Hematopoietic multipotent progenitor cell treated with erythropoietin and hydrocortisone succinate and interleukin-3 and kit ligand, for 17 days (in vitro differentiated cells): ENCODE measurements around the gene TPI1.

Experiments
- DNase-seq: peaks from one replicate; pipeline ENCODE4 v3.0.0-alpha.2; 2015; ENCODE audit warnings: low spot score

The TPI1 gene

GRCh38 chr12:6867413-6868210 lies at the start of gene TPI1:
TSS of gene TPI1 (plus strand) at chr12:6867531. CDS start at chr12:6867567, 36 bp downstream.
- peak; percentile 84 for DNase-seq

- DNase-seq = no peak
These were observed 49.6 kb upstream of the TPI1 start for GRCh38 chr12:6817662-6818157.

- no peak for DNase-seq
These were observed 49.1 kb upstream of the TPI1 start for GRCh38 chr12:6818222-6818621.

GRCh38 chr12:6818645-6819044 lies 48.7 kb upstream of the TPI1 start:
- no peak for DNase-seq

- DNase-seq = no peak
These were observed 48.0 kb upstream of the TPI1 start for GRCh38 chr12:6819106-6820030.

GRCh38 chr12:6820166-6820565 lies 47.2 kb upstream of the TPI1 start:
- DNase-seq = no peak

- no peak for DNase-seq
These were observed 45.5 kb upstream of the TPI1 start, which contains the start of gene GPR162 for GRCh38 chr12:6821591-6822425. TSS of gene GPR162 (plus strand) at chr12:6821821. CDS start at chr12:6823899, 2,078 bp downstream.

- no peak for DNase-seq
These were observed 44.8 kb upstream of the TPI1 start for GRCh38 chr12:6822426-6823135.

- no peak for DNase-seq
These were observed 43.9 kb upstream of the TPI1 start for GRCh38 chr12:6823182-6824084.

GRCh38 chr12:6824085-6824775 lies 43.1 kb upstream of the TPI1 start:
- no peak for DNase-seq

GRCh38 chr12:6824901-6825381 lies 42.4 kb upstream of the TPI1 start:
- DNase-seq = no peak

GRCh38 chr12:6825398-6826124 lies 41.8 kb upstream of the TPI1 start:
- peak; percentile 77 for DNase-seq

- no peak for DNase-seq
These were observed 41.1 kb upstream of the TPI1 start for GRCh38 chr12:6826125-6826733.

GRCh38 chr12:6826734-6827436 lies 40.4 kb upstream of the TPI1 start:
- no peak for DNase-seq

GRCh38 chr12:6827437-6827911 lies 39.9 kb upstream of the TPI1 start:
- no peak for DNase-seq

GRCh38 chr12:6827982-6828780 lies 39.1 kb upstream of the TPI1 start, which contains the start of gene P3H3:
TSS of gene P3H3 (plus strand) at chr12:6828407. CDS start at chr12:6828441, 34 bp downstream.
- no peak for DNase-seq
